ENCODE results near the gene S100P. TPM values are rescaled to one million over a fixed set of nuclear protein-coding genes. Genes with fewer than 3 reads are reported as not detected.

The S100P gene
- polyA plus RNA-seq, 1 donor = 0.67 TPM

Other genes starting within 250 kb of the S100P start
- 0.13 TPM for gene PPP2R2C, start 221.3 kb upstream of the S100P start, polyA plus RNA-seq (ENCODE audit: insufficient read length)
- gene MAN2B2, start 118.7 kb upstream of the S100P start, polyA plus RNA-seq (ENCODE audit: insufficient read length) = 5.6 TPM
- gene MRFAP1, start 53.2 kb upstream of the S100P start, polyA plus RNA-seq (ENCODE audit: insufficient read length) = 229 TPM
- gene MRFAP1L1, start 16.0 kb downstream of the S100P start, polyA plus RNA-seq (ENCODE audit: insufficient read length) = 50.2 TPM
- 8.5 TPM for gene BLOC1S4, start 22.3 kb downstream of the S100P start, polyA plus RNA-seq (ENCODE audit: insufficient read length)
- 21.3 TPM for gene KIAA0232, start 88.8 kb downstream of the S100P start, polyA plus RNA-seq (ENCODE audit: insufficient read length)
- gene TBC1D14, start 215.9 kb downstream of the S100P start, polyA plus RNA-seq (ENCODE audit: insufficient read length) = 37.0 TPM

All from forelimb muscle (tissue), 1 donor.